ENCODE results near the gene KCNAB1. TPM values are rescaled to one million over a fixed set of nuclear protein-coding genes. Genes with fewer than 3 reads are reported as not detected.

The KCNAB1 gene
- total and polyA plus RNA-seq, 2 of the 8 experiments (the other 6 are each of a cell fraction or from before 2014, with no cell fraction given) = 0.51 to 2.3 TPM

- TF ChIP-seq TCF12 (IDR thresholded peaks at IDR 0.05; ENCODE audit: low read depth, low read length) (no peak), SIX5 (IDR thresholded peaks at IDR 0.05; ENCODE audit: low read depth, low read length) (no peak), SP1 (IDR thresholded peaks at IDR 0.05; ENCODE audit: low read depth, low read length) (no peak), RFX5 (IDR thresholded peaks at IDR 0.05; ENCODE audit: borderline replicate concordance, low read depth, low read length) (no peak), POLR2A (IDR thresholded peaks at IDR 0.05; ENCODE audit: control extremely low read depth in 1 of 2, low read depth in 2 of 2, low read length in 2 of 2) (no peak), ATF2 (IDR thresholded peaks at IDR 0.05; ENCODE audit: low read length) (no peak), EZH2 (IDR thresholded peaks at IDR 0.05; ENCODE audit: low read depth, low read length, severe bottlenecking) (no peak)
Observed at GRCh38 chr3:156472684-156473083, 352.3 kb downstream of the KCNAB1 start (continued).

Measured in H1 (cell line).